Measurements from ENCODE around the gene NOTCH3.
A peak's percentile ranks its signal among the peaks of the same experiment; 100 is the strongest.

Gene NOTCH3

DNA sequence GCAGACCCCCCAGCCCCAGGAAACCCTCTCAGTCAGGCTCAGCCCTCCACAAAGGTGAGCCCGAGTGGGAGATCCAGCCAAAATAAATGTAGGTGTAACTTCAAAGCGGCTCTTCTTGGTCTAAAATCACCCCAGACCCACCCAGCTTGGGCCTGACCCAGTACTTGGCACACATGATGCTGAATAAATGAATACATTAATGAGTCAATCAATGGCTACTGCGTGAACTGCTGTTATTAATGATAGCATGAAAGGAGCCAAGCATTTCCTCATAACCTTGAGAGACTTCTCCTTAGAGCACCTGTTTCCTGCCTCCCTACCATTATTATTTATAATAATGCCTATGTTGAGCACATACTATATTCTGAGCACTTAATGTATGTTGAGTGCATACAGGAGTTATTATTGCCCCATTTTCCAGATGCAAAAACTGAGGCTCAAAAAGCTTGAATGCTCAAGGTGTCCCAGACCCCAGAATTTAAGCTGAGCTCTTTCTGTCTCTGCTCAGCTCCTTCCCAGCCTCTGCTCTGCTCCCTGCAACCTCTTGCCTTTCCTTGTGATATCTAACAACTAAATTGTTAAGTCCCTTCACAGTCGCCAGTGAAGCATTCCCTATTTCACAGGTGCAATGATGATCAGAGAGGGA lies 4.3 kb downstream of the NOTCH3 start:
- no peak for DNase-seq (ENCODE audit: low read depth in 2 of 2)

DNA sequence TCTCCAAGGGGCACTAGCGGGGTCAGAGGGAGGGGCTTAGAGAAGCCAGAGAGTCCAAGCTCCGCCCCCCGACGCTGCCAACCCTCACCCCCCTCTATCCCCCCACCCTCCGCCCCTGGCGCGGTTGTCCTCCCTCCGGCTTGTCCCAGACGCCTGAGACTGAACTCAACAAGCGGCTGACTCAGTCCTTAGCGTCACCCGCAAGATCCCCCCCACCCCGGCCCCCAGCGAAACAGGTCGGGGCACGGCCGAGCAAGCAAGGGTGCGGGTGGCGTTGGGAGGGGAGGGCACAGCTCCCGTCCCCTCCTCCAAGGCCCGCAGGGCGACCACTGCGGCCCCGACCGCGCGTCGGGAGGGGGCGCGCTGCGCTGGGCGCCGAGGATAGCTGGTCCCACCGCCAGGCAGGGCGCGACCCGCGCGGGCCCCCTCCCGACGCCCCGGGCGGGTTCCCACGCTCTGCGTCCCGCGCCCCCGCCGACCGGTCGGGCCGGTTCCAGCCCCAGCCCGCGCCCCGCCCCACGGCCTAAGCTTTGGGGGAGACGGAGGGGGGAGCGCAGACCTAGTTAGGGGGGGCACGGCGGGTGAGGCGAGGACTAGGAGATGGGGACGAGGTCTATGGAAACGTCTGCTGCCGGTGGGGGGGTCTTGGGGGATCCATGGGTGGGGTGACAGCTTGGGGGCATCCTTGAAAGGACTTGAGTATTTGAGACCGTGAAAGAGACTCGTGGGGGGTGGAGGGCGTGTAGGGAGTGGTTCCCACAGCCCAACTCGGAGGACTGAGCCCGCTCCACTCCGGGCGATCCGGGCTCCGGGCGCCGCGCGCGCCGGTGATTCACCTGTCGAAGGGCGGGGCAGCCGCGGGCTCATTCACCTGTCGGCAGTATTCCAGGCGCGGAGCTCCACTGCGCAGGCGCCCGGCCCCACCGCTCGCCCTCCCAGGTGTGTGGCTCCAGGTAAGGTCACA lies 5.1 kb downstream of the NOTCH3 start:
- DNase-seq (ENCODE audit: low read depth in 2 of 2): no peak

DNA sequence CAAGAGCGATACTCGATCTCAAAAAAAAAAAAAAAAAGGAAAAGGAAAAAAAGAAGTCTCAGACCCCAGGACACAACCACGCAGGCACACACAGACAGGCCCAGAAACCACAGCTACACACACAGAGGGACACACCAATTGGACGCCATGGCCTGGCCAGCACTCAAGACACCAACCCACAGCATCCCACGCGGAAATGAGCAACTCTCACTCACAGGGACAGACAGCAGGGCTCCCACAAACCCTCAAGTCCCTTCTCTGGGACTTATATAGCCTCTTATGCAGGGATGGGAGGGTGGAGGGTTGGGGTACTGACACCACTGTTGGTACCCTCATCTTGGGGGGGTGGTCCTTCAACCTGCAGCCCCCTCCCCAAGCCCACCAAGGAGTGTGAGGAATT lies 5.9 kb downstream of the NOTCH3 start:
- DNase-seq (ENCODE audit: low read depth in 2 of 2): no peak

DNA sequence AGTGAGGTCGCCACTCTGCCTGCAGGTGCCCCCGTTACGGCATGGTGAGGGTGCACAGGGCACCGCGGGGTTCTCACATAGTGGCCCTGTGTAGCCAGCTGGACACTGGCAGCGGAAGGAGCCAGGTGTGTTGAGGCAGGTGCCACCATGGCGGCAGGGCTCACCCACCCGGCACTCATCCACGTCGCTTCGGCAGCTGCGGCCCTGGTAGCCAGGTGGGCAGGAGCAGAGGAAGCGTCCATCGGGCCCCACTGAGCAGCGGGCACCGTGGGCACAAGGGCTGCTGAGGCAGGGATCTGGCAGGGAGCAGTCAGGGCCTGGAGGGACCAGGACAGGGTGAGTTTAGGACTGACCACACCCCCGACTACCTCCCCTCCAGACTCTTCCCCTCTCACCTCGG lies 8.8 kb downstream of the NOTCH3 start:
- no peak for DNase-seq (ENCODE audit: low read depth in 2 of 2)

DNA sequence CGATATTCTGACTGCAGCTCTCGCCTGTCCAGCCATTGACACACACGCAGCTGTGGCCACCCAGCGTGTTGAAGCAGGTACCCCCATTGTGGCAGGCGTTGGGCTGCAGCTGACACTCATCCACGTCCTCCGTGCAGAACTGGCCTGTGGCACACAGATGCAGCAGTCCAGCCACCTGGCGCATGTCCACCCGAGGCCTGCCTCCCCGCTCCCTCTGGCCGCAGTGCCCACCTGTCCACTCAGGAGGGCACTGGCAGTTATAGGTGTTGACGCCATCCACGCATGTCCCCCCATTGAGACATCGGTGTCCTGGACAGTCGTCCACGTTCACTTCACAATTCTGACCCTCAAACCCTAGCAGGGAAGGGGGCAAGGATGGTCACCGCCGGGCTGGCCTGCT lies 9.3 kb downstream of the NOTCH3 start:
- DNase-seq (ENCODE audit: low read depth in 2 of 2): no peak

DNA sequence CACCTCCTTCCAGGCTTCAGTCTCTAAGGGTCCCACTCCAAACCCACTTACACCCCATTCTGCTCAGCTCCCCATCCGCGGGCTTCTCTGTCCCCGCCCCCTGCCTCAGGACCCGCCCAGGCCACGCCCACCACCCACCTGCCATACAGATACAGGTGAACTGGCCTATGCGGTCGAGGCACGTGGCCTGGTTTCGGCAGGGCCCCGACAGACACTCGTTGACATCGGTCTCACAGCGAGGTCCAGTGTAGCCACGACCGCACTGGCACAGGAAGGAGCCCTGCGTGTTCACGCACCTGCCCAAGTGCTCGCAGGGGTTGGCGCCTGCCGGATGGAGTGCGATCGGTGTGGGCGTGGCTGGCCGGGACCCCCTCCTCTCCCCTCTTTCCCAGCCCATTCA lies 11.9 kb downstream of the NOTCH3 start:
- DNase-seq (ENCODE audit: low read depth in 2 of 2): no peak

DNA sequence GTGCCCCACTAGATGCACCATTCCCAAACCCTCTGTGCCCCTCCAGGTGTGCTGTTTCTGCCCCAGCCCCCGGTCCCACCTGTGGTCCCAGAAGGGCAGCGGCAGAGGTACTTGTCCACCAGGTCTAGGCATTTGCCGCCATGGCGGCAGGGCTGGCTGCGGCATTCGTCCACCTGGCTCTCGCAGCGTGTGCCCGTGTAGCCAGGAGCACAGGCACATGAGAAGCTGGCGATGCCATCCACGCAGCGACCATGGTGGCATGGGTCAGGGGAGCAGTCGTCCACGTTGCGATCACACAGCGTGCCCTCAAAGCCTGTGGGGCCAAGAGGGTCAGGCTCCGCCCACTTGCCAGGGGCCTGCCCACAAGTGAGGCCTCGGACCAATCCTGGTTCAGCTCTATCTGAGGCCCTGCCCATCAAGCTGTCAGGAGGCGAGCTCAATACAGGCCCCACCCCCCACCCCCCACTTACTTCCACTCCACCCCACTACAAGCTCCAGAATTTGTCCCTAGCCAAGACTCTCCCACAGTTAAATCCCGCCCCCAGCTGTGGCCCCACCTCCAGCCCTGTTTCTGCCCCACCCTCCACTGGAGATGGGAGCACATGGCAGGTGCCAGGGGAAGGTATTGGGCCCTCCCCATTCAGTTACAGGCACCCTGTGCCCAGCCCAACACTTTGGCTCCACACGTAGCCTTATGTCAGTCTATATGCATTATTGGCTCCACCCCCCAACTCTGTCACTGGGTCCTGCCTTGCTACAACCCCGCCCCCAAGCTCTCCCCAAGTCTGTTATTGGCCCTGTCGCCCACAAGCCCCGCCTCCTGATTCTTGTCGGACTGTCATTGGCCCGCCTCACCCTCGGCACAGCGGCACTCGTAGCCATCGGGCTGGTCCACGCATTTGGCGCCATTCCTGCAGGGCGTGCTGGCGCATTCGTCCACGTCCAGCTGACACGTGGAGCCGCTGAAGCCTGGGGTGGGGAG lies 13.5 kb downstream of the NOTCH3 start:
- no peak for DNase-seq (ENCODE audit: low read depth in 2 of 2)

DNA sequence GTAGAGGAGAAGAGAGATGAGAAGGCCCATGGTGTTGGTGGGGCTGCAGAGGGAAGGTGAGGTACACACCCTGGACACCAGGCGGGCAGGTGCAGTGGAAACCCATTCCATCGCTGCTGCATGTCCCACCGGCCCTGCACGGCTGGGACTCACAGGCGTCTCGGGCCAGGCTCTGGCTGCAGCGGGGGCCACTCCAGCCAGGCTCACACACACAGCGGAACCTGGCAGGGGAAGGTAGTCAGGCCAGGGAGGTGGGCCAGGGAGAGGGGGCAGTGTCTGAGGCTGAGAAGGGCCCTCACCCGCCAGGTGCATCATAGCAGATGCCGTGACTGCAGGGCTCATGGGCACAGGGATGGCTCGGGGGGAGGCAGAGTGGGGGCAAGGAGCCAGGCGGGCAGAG lies 15.6 kb downstream of the NOTCH3 start:
- no peak for DNase-seq (ENCODE audit: low read depth in 2 of 2)

DNA sequence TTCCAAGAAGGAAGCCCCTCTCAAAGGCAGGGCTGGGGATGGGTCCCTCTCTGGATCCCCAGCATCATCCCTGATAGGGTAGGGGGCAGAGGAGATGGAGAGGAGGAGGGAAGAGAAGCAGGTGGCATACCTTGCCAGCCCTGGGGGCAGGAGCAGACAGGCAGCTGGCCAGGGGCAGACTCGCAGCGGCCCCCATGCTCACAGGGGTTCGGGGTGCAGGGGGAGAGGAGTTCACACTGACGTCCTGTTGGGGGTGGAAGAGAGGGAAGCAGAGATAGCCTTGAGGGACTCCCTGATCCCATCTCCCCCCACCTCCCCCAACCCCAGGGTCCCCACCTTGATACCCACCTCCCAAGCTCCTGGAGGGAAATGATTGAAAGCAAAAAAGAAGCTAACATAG lies 16.0 kb downstream of the NOTCH3 start:
- no peak for DNase-seq (ENCODE audit: low read depth in 2 of 2)

DNA sequence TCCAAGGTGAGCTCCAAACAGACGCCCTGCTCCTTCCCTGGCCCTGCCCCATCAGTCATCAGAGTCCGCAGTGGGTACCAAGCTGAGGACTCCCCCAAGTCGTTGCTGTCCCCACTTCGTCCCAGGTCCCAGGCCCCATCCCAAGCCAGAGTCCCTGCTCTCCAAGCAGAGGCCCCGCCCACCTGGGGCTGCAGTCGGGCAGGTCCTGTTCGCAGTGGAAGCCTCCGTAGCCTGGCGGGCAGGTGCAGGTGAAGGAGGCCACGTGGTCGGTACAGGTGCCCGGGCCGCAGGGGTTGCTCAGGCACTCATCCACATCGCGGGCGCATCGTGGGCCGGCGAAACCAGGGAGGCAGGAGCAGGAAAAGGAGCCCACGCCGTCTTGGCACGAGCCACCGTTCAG lies 19.4 kb downstream of the NOTCH3 start:
- no peak for DNase-seq (ENCODE audit: low read depth in 2 of 2)

DNA sequence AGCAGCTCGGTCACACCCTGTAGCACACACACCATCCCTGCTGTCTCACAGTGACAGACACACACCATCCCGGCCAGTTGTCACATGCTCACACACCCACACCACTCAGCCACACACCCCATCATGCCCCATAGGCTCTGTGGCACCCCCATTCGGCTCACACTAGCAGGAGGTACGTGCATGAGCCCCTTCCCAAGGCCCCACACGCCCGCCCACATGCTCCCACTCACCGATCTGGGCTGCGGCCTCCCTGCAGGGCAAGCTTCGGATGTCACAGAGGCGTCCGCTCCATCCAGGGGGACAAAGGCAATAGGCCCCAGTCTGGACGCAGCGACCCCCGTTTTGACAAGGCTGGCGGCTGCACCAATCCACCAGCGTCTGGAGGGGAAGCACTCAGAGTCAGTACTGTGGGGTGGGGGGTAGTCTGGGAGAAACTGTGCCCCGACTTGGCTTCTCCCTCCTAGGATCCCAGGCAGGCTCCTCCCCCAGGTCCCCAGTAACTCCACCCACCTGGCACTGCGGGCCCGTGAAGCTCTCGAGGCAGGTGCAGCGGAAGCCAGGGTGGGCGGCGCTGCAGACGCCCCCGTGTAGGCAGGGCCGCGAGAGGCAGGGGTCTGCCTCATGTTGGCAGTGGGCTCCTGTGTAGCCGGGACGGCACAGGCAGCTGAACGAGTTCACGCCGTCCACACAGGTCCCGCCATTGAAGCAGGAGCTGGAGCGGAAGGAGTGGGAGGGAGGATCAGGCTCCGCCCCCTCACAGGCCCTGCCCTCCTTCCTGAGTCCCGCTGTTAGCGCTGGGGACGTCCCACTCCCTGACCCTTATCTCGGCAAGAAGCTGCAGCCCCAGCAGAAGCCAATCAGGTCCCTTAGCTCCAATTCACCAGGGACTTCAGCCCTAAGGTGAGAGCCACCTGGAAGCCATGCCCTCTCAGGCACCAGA lies 20.1 kb downstream of the NOTCH3 start:
- no peak for DNase-seq (ENCODE audit: low read depth in 2 of 2)

DNA sequence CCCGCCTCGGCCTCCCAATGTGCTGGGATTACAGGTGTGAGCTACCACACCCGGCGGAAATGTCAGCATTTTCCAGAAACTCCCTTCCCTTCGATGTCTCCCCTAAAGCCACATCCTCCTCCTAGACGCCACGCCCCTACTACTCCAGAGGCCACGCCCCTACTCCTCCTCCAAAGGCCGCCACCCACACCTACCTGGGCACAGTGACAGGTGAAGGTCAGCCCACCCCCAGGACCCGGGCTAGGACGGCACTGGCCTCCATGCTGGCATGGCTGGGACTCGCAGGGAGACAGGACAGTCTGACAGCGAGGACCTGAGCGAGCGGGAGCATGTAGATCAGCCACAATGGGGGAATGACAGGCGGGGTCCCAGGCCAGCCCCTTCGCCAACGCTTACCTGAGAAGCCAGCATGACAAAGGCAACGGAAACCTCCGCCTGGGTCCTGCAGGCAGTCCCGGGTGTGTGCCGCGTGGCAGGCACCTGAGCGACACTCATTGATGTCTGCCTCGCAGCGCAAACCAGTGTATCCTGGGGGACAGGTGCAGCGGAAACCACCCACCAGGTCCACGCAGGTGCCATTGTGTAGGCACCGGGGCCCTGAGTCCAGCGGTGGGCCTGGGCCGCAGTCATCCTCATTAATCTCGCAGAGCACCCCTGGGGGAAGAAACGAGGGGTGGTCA lies 22.0 kb downstream of the NOTCH3 start:
- no peak for DNase-seq (ENCODE audit: low read depth in 2 of 2)

DNA sequence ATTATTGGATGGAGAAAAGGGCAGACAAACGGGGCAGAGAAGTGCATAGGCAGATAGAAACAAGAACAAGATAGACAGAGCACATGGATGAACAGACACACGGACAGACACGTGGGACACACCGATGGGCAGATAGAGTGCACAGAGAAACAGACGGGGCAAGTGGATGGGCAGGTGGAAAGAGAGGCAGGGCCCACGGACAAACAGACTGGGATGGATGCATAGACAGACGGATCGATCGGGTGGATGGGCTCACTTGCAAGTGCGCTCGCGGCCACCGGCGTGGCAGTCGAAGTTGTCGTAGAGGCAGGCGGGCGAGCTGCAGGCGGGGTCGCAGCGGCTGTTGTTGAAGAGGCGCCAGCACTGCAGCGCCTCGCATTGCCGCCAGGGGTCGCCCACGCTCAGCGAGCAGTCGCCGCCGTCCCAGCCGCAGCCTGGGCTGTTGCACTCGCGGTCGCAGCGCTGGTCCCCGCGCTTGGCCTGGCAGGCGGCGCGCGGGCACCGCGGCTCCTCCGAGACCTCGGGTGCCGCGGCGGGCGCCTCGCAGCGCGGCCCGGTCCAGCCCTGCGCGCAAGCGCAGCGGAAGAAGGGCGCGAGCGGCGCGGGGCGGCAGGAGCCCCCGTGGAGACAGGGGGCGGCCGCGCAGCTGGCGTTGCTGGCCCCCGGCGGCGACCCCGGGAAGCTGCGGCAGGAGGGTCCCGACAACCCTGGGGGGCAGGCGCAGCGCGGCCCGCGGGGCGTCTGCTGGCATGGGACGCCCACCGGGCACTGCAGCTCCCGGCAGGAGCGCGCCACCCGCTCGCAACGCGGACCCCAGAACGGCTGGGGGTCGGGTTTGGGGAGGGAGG lies 23.3 kb downstream of the NOTCH3 start:
- peak; percentile 81 to 84 for DNase-seq (ENCODE audit: low read depth in 2 of 2)

DNA sequence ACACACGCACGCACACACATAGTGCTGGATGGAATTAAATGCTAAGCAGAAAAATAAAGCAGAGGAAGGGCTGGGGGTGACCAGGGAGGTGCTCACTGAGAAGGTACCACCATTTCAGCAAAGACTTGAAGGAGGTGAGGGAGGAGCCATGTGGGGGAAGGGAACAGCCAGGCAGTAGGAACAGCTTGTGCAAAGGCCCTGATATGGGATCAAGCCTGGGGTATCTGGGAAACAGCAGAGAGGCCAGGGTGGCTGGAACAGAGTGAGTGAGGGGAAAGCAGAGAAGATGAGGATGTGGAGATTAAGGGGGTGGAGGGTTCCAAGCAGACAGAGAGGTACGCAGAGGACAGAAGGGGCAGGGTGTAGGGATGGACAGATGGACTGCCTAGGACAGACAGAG lies 25.2 kb downstream of the NOTCH3 start:
- no peak for DNase-seq (ENCODE audit: low read depth in 2 of 2)

DNA sequence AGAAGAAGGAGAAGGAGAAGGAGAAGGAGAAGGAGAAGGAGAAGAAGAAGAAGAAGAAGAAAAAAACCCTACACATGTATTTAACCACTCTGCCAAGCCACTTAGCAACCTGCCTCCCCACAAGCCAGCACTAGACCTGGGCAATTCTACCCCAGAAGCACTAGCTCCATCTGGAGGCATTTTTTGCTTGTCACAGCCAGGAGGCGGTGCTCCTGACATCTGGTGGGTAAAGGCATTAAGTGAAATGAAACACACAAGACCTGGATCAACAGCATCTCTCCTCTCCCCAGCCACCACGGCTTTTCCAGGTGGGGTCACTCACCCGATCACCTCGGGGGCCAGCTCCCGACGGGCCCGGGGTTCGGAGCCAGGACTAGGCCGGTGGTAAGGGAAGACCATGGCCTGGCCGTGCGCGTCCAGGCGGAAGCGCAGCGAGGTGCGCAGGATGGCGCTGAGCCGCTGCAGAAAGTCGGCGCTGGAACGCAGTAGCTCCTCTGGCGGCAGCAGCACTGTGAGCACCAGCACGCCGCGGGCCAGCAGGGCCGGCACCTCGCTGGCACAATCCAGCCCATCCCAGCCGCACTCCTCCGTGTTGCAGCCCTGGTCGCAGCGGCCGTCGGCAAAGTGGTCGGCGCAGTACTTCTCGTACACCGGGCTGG lies 26.9 kb downstream of the NOTCH3 start:
- DNase-seq (ENCODE audit: low read depth in 2 of 2): no peak

DNA sequence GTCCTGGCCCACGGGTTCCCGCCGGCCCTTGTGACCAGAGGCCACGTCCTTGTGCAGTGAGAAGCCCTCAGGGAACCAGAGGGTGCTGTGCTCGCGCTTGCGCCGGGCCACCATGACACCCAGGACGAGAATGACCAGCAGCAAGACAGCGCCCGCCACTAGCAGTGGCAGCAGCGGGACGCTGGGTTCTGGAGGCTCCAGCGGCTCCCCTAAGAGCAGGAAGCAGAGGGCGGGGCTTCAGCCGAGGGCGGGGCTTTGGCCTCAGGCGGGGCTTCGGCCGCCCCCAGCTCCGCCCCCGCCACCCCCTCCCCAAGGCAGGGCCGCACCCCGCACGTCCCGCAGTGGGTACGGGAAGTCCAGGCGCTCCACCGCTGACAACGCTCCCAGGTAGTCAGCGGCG lies 30.4 kb downstream of the NOTCH3 start:
- DNase-seq (ENCODE audit: low read depth in 2 of 2): no peak

DNA sequence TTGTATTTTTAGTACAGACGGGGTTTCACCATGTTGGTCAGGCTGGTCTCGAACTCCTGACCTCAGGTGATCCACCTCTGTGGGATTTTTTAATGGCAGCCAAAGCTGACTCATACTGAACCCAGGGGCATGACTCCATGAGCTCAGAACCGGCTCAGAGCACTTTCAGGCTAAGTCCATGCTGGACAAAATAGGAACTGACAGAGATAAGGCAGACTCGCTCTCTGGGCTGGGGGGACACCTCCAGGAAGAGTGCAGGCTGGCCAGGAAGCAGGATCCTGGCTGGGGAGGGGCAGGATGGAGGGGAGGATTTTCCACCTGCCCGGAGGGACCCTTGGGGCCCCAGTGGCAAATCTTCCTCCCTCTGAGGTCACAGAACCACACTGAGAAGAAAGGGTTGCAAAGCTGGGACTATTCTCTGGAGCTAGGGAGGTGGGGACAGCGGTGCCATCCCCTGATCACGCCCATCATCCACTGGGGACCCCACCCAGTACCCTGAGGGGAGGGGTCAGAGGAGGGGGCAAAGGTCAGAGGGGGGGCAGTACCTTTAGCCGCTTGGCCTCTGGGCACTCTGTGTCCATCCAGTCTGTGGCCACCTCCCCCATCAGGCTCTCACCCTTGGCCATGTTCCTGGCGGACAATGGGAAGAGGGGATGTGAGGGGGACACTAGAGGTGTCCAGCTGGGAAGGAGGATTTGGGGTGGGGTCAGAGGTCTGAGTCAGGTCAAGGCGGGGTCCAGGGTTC lies 31.1 kb downstream of the NOTCH3 start:
- DNase-seq (ENCODE audit: low read depth in 2 of 2): no peak

DNA sequence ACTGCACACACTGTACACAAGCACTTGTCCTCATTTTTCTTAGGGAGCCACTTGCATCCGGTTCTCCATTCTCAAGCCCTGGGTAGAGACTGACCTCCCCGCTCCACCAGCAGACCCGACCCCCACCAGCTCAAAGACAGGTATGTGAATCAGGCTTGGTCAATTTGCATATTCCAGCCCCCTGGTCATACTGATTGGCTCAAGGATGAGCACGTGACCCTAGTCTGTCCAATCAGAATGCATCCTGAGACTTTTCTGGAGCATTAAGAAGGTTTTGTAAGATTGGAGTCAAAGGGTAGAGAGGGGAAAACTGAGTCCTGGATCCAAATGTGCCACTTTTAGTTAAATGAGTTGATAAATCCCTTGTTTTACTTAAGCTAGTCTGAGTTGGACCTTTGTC lies 34.1 kb downstream of the NOTCH3 start:
- DNase-seq (ENCODE audit: low read depth in 2 of 2): no peak

Data from stimulated activated CD4-positive, alpha-beta T cell treated with anti-CD3 and anti-CD28 coated beads, Interleukin-1b, Interleukin-23, amount 100 ng/mL, for 4 hours (primary cell).